Natural killer cell (primary cell): ENCODE data around the gene EXD3. TPM values are rescaled to one million over a fixed set of nuclear protein-coding genes. Genes with fewer than 3 reads are reported as not detected.
"Not testable (repeated sequence)": the region's sequence is repeated elsewhere in the genome, so short reads cannot be mapped to it uniquely, and the experiment has no call there.

Experiments
- ATAC-seq, 3 donors: fragments of 150-1000 bp in 2 of 3; fragments of 200-7000 bp in 1 of 3; cut with Tn5 transposase; 1 replicate in 1 of 3; 2 replicates in 2 of 3; pipeline ENCODE4 v1.10.0; 2021; ENCODE audit warnings: mild to moderate bottlenecking in 2 of 3, moderate library complexity in 2 of 3
- DNase-seq, 2 donors: peaks; one replicate each; pipeline versions ENCODE4 v3.0.0 to v3.0.0-alpha.2; 2013 to 2021; ENCODE audit warnings: mixed read lengths in 1 of 2
- H3K27ac ChIP-seq: one replicate; pipeline ENCODE4 v1.5.1; 2013; ENCODE audit warnings: mild to moderate bottlenecking, low read length
- H3K27me3 ChIP-seq: one replicate; pipeline ENCODE4 v1.6.1; 2013; ENCODE audit warnings: low read length; ENCODE audit not compliant: control insufficient read depth, insufficient read depth
- H3K36me3 ChIP-seq: one replicate; pipeline ENCODE4 v1.6.1; 2013; ENCODE audit warnings: low read length; ENCODE audit not compliant: control insufficient read depth, insufficient read depth
- H3K4me1 ChIP-seq: one replicate; pipeline ENCODE4 v1.6.1; 2013; ENCODE audit warnings: low read length; ENCODE audit not compliant: control insufficient read depth, insufficient read depth
- H3K4me3 ChIP-seq: one replicate; pipeline ENCODE4 v1.5.1; 2013; ENCODE audit warnings: low read length
- H3K9me3 ChIP-seq: one replicate; pipeline ENCODE4 v1.6.1; 2013; ENCODE audit warnings: low read length; ENCODE audit not compliant: control insufficient read depth, insufficient read depth
- H3K27ac Mint-ChIP-seq, 2 donors: one replicate each; pipeline ENCODE4 v1.8.0; 2022; ENCODE audit warnings: mild to moderate bottlenecking in 2 of 2, mixed read lengths in 2 of 2, moderate library complexity in 1 of 2
- H3K27me3 Mint-ChIP-seq, 2 donors: one replicate each; pipeline ENCODE4 v1.8.0; 2022; ENCODE audit warnings: low read depth in 2 of 2, mixed read lengths in 2 of 2
- H3K36me3 Mint-ChIP-seq: one replicate; pipeline ENCODE4 v1.8.0; 2022; ENCODE audit warnings: mixed read lengths
- H3K4me1 Mint-ChIP-seq, 2 donors: one replicate each; pipeline ENCODE4 v1.8.0; 2022; ENCODE audit warnings: mixed read lengths in 2 of 2
- H3K4me3 Mint-ChIP-seq: one replicate; pipeline ENCODE4 v1.8.0; 2022; ENCODE audit warnings: mild to moderate bottlenecking, moderate library complexity, mixed read lengths
- H3K9me3 Mint-ChIP-seq, 2 donors: one replicate each; pipeline ENCODE4 v1.8.0; 2022; ENCODE audit warnings: mixed read lengths in 2 of 2
- WGBS: methylation state at CpG from one replicate; pipeline ENCODE4 v1.1.7; 2013; ENCODE audit warnings: missing lambda C conversion rate; ENCODE audit not compliant: insufficient coverage; 5-methylcytosine and 5-hydroxymethylcytosine counted together
- intact Hi-C: fragments of 100-400 bp; cut with micrococcal nuclease; formaldehyde crosslinking; loops from one replicate; pipeline ENCODE4 v1.14.2; 2022
- total RNA-seq, 4 donors: library from RNA; stranded (reverse); fragments of 120-200 nt in 1 of 4; gene quantifications; one replicate each; pipeline versions ENCODE4 v1.2.3 to v1.2.4, GENCODE V29; 2013 to 2022
- TF ChIP-seq, protein P1 (sequence below): fragments of 200-600 bp; IDR thresholded peaks from one replicate; pipeline ENCODE4 v1.8.0; 2022; ENCODE audit warnings: antibody characterized with exemption

Gene EXD3
- total RNA-seq, 3 donors from 2014 or later (not counting 1 experiment from before 2014, with no cell fraction given) = 28.0 to 35.3 (median 29.6) TPM

GRCh38 chr9:137327641-137328550 is 95.1 kb downstream of the EXD3 start:
- H3K4me3 ChIP-seq, intact Hi-C loops, H3K9me3 ChIP-seq, H3K9me3 Mint-ChIP-seq, H3K36me3 Mint-ChIP-seq, ATAC-seq, H3K27me3 ChIP-seq, H3K36me3 ChIP-seq, H3K27ac ChIP-seq, H3K4me1 ChIP-seq: not testable (repeated sequence)
- peak in 1 of 2 donors; percentile 42 for DNase-seq
- Mint-ChIP-seq H3K27ac (peak overlapping the region; percentile 78 to 87), H3K27me3 (peaks cover 3 to 14% of the 10 kb centered on the region in 2 donors), H3K4me3 (peak overlapping the region; percentile 78), H3K4me1 (peaks cover 5 to 23% of the 10 kb centered on the region in 2 donors)
- WGBS = 78% methylated on average over 6 of the region's 8 CpGs

DNA sequence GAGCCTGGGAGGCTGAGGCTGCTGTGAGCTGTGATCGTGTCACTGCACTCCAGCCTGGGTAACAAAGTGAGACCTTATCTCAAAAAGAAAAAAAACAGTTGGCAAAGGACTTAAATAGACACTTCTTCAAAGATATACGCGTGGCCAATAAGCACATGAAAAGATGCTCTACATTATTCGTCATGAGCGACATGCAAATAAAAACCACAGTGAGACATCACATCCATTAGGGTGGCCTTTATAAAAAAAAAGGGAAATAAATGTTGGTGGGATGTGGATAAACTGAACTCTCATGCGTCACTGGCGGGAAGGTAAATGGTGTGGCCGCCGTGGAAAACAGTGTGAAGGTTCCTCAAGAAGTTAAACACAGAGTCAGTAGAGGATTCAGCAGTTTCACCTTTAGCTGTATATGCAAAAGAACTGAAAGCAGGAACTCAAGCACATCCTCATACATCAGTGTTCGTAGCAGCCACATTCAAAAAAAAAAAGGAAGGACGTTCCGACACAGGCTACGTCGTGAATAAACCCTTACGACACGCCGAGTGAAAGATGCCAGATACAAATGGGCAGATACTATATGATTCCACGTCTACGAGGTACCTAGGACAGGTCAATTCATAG is 96.4 kb downstream of the EXD3 start:
- intact Hi-C loops = no loop called here
- H3K9me3 Mint-ChIP-seq = peaks cover 4 to 7% of the 10 kb centered on the region in 2 donors

DNA sequence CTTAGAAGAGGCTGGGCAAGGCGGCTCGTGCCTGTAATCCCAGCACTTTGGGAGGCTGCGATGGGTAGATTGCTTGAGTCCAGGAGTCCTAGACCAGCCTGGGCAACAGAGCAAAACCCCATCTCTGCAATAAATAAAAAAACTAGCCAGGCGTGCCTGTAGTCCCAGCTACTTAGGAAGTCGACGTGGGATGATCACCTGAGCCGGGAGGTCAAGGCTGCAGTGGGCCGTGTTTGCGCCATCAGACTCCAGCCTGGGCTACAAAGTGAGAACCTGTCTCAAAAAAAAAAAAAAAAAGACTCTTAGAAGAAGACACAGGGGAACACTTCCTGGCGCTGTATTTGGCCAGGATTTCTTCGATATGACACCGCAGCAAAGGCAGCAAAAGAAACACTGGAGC is 97.2 kb downstream of the EXD3 start:
- Mint-ChIP-seq H3K27ac (peak overlapping the region in 1 of 2 donors; percentile 87), H3K9me3 (peaks cover 4 to 7% of the 10 kb centered on the region in 2 donors), H3K36me3 (no peaks in the 10 kb centered on the region), H3K4me3 (no peak overlapping the region), H3K27me3 (peaks cover 3 to 14% of the 10 kb centered on the region in 2 donors), H3K4me1 (peaks cover 5 to 25% of the 10 kb centered on the region in 2 donors)
- TF ChIP-seq, protein P1, sequence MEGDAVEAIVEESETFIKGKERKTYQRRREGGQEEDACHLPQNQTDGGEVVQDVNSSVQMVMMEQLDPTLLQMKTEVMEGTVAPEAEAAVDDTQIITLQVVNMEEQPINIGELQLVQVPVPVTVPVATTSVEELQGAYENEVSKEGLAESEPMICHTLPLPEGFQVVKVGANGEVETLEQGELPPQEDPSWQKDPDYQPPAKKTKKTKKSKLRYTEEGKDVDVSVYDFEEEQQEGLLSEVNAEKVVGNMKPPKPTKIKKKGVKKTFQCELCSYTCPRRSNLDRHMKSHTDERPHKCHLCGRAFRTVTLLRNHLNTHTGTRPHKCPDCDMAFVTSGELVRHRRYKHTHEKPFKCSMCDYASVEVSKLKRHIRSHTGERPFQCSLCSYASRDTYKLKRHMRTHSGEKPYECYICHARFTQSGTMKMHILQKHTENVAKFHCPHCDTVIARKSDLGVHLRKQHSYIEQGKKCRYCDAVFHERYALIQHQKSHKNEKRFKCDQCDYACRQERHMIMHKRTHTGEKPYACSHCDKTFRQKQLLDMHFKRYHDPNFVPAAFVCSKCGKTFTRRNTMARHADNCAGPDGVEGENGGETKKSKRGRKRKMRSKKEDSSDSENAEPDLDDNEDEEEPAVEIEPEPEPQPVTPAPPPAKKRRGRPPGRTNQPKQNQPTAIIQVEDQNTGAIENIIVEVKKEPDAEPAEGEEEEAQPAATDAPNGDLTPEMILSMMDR = no peak
- no peaks in the 10 kb centered on the region for H3K9me3 ChIP-seq
- H3K27ac ChIP-seq = peak overlapping the region; percentile 30
- intact Hi-C loops = no loop called here
- peaks cover 4% of the 10 kb centered on the region for H3K27me3 ChIP-seq
- no peak overlapping the region for H3K4me3 ChIP-seq
- H3K36me3 ChIP-seq = no peaks in the 10 kb centered on the region
- no peak for DNase-seq
- no peak for ATAC-seq
- H3K4me1 ChIP-seq = peaks cover 17% of the 10 kb centered on the region
- 96% methylated on average over 12 of the region's 12 CpGs for WGBS

More for the DNA sequence above, 96.4 kb downstream of the EXD3 start:
- TF ChIP-seq, protein P1 = no peak
- peaks cover 4% of the 10 kb centered on the region for H3K27me3 ChIP-seq
- H3K27ac ChIP-seq = peak overlapping the region; percentile 47
- peak overlapping the region; percentile 45 for H3K4me3 Mint-ChIP-seq
- peak in 1 of 2 donors; percentile 42 for DNase-seq
- no peaks in the 10 kb centered on the region for H3K36me3 ChIP-seq
- peaks cover 9% of the 10 kb centered on the region for H3K4me1 ChIP-seq
- WGBS = 28% methylated on average over 19 of the region's 19 CpGs
- H3K9me3 ChIP-seq = no peaks in the 10 kb centered on the region
- ATAC-seq = peak; percentile 75 to 91 (median 81)
- peaks cover 3 to 14% of the 10 kb centered on the region in 2 donors for H3K27me3 Mint-ChIP-seq
- H3K27ac Mint-ChIP-seq = peak overlapping the region in 1 of 2 donors; percentile 87
- peaks cover 5 to 23% of the 10 kb centered on the region in 2 donors for H3K4me1 Mint-ChIP-seq
- H3K4me3 ChIP-seq = no peak overlapping the region
- H3K36me3 Mint-ChIP-seq = no peaks in the 10 kb centered on the region

DNA sequence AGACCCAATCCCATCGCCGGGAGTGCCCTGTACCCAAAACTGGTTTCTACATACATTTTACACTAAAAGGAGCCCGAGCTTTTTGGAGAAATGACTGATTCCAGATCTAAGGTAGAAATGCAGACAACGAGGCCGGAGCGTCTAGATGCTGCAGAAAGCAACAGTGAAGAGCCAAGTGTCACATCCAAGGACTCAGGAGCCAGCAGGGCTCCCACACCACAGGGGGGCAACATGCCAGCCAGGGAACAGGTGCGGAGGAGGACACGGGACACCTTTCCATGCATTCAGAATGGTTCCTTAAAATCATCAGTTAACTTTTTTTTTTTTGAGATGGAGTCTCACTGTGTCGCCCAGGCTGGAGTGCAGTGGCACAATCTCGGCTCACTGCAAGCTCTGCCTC is 97.8 kb downstream of the EXD3 start:
- H3K27ac ChIP-seq = no peak overlapping the region
- H3K9me3 ChIP-seq = no peaks in the 10 kb centered on the region
- DNase-seq = no peak
- H3K36me3 ChIP-seq = no peaks in the 10 kb centered on the region
- peaks cover 4% of the 10 kb centered on the region for H3K27me3 ChIP-seq
- Mint-ChIP-seq H3K9me3 (peaks cover 3 to 7% of the 10 kb centered on the region in 2 donors), H3K27ac (no peak overlapping the region), H3K36me3 (no peaks in the 10 kb centered on the region), H3K4me3 (no peak overlapping the region), H3K4me1 (peaks cover 10 to 25% of the 10 kb centered on the region in 2 donors), H3K27me3 (peaks cover 3 to 14% of the 10 kb centered on the region in 2 donors)
- peaks cover 24% of the 10 kb centered on the region for H3K4me1 ChIP-seq
- no peak for ATAC-seq
- 95% methylated on average over 10 of the region's 10 CpGs for WGBS
- TF ChIP-seq, protein P1 = no peak
- intact Hi-C loops = no loop called here
- H3K4me3 ChIP-seq = no peak overlapping the region
